HepG2 (cell line): ENCODE results near the gene ZNF273.

Experiments
- CTCF ChIP-seq: sonication (generic); formaldehyde crosslinking; IDR thresholded peaks from 2 replicates; pipeline ENCODE4 v1.5.0; 2020; ENCODE audit warnings: mild to moderate bottlenecking, missing genetic modification reagents, moderate library complexity
- EHMT2 ChIP-seq: fragments of 200-600 bp; sonication (generic); IDR thresholded peaks from 2 replicates; pipeline ENCODE4 v1.7.0; 2017; ENCODE audit warnings: antibody characterized with exemption, low read depth, low read length, borderline replicate concordance
- MAZ ChIP-seq, 2 experiments: sonication (generic) in 1 of 2; formaldehyde crosslinking in 1 of 2; IDR thresholded peaks; 2 replicates each; pipeline versions ENCODE4 v1.5.0 to v1.6.1; 2012 to 2020; ENCODE audit warnings: low read depth in 2 of 2, mild to moderate bottlenecking in 2 of 2, borderline replicate concordance in 1 of 2, improper control_type of control experiment in 1 of 2, low read length in 1 of 2, missing genetic modification reagents in 1 of 2, moderate library complexity in 1 of 2
- ZNF274 ChIP-seq: sonication (generic); formaldehyde crosslinking; IDR thresholded peaks from 2 replicates; pipeline ENCODE4 v1.5.1; 2020; ENCODE audit warnings: mild to moderate bottlenecking, missing genetic modification reagents
- ZNF678 ChIP-seq: sonication (generic); formaldehyde crosslinking; IDR thresholded peaks from 2 replicates; pipeline ENCODE4 v1.4.0; 2020; ENCODE audit warnings: mild to moderate bottlenecking, missing genetic modification reagents
- TF ChIP-seq, protein P1 (sequence below): sonication (generic); formaldehyde crosslinking; IDR thresholded peaks from 2 replicates; pipeline ENCODE4 v1.4.0; 2020; ENCODE audit warnings: missing genetic modification reagents, borderline replicate concordance

DNA sequence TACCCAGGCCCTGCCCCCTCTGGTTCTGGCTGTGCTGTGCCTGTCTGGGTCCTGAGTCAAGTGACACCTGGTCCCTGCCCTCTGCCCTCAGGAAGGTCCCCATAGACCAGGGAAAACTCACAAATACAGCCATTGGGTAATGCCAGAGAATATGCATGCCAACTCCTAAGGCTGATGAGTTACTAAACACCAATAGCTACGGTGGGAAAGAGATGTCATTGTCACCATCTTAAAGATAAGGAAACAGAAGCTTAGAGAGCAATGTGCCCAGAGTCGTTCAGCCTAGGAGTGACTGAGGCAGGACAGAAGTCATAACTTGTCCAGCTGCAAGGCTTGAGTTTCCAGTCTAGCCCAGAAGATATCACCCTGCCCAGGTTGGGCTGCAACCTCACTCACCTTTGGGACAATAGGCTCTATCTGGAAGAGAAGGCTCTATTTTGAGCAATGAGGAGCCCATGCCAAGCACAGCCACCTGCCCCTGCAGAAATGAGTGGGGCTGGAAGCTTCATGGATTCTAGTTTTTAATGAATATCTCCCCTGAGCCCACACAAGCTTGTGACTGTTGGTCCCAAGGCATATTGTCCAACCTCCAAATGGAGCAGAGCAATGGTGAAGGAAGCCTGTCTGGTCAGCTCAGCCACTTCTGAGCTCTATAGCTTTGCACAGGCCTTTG, 42.6 kb downstream of the ZNF273 start:
- TF ChIP-seq, protein P1, sequence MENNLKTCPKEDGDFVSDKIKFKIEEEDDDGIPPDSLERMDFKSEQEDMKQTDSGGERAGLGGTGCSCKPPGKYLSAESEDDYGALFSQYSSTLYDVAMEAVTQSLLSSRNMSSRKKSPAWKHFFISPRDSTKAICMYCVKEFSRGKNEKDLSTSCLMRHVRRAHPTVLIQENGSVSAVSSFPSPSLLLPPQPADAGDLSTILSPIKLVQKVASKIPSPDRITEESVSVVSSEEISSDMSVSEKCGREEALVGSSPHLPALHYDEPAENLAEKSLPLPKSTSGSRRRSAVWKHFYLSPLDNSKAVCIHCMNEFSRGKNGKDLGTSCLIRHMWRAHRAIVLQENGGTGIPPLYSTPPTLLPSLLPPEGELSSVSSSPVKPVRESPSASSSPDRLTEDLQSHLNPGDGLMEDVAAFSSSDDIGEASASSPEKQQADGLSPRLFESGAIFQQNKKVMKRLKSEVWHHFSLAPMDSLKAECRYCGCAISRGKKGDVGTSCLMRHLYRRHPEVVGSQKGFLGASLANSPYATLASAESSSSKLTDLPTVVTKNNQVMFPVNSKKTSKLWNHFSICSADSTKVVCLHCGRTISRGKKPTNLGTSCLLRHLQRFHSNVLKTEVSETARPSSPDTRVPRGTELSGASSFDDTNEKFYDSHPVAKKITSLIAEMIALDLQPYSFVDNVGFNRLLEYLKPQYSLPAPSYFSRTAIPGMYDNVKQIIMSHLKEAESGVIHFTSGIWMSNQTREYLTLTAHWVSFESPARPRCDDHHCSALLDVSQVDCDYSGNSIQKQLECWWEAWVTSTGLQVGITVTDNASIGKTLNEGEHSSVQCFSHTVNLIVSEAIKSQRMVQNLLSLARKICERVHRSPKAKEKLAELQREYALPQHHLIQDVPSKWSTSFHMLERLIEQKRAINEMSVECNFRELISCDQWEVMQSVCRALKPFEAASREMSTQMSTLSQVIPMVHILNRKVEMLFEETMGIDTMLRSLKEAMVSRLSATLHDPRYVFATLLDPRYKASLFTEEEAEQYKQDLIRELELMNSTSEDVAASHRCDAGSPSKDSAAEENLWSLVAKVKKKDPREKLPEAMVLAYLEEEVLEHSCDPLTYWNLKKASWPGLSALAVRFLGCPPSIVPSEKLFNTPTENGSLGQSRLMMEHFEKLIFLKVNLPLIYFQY, result no peak
- TF ChIP-seq CTCF (no peak), EHMT2 (no peak), ZNF274 (no peak), MAZ (IDR thresholded peaks at IDR 0.05; ENCODE audit: borderline replicate concordance, low read depth, low read length) (no peak), MAZ (CRISPR knock-in tag; IDR thresholded peaks at IDR 0.05; ENCODE audit: low read depth) (no peak), ZNF678 (CRISPR knock-in tag) (no peak)
